K562 (cell line): ENCODE measurements around the gene C11orf86. TPM values are rescaled to one million over a fixed set of nuclear protein-coding genes. Genes with fewer than 3 reads are reported as not detected.

Experiments
- BRCA1 ChIP-seq, 2 experiments: fragments of 450-650 bp in 1 of 2; sonication (generic) in 1 of 2; formaldehyde crosslinking in 1 of 2; IDR thresholded peaks; 2 replicates each; pipeline versions ENCODE4 v1.5.0 to v1.6.1; 2017 to 2020; ENCODE audit warnings: mild to moderate bottlenecking in 1 of 2, missing genetic modification reagents in 1 of 2
- BRF1 ChIP-seq: IDR thresholded peaks from 3 replicates; pipeline ENCODE4 v1.6.1; 2011; ENCODE audit warnings: borderline replicate concordance, mild to moderate bottlenecking; ENCODE audit not compliant: insufficient read length; ENCODE audit errors: extremely low read depth
- CEBPG ChIP-seq, 3 experiments: fragments of 200-800 bp in 1 of 3; sonication (Bioruptor generic) in 1 of 3; sonication (generic) in 1 of 3; formaldehyde crosslinking in 1 of 3; IDR thresholded peaks in 2 of 3; conservative IDR thresholded peaks in 1 of 3; 2 replicates each; pipeline versions ENCODE4 v1.6.1 to v1.8.0; 2016 to 2022; ENCODE audit warnings: missing compliant biosample characterization in 2 of 3, missing genetic modification characterization in 2 of 3, mild to moderate bottlenecking in 1 of 3, missing genetic modification reagents in 1 of 3
- CLOCK ChIP-seq: fragments of 250-450 bp; sonication (Bioruptor Pico); IDR thresholded peaks from 2 replicates; pipeline ENCODE4 v1.4.0; 2020; ENCODE audit warnings: mild to moderate bottlenecking, moderate library complexity, borderline replicate concordance
- DDX20 ChIP-seq: fragments of 450-650 bp; IDR thresholded peaks from 2 replicates; pipeline ENCODE4 v1.6.1; 2016; ENCODE audit warnings: missing genetic modification characterization, low read depth, mild to moderate bottlenecking, missing compliant biosample characterization, moderate library complexity
- EP400 ChIP-seq: fragments of 450-650 bp; IDR thresholded peaks from 2 replicates; pipeline ENCODE4 v1.6.1; 2017; ENCODE audit warnings: antibody characterized with exemption, mild to moderate bottlenecking, moderate library complexity
- GATA2 ChIP-seq: sonication (generic); formaldehyde crosslinking; IDR thresholded peaks from 2 replicates; pipeline ENCODE4 v1.4.0; 2020; ENCODE audit warnings: mild to moderate bottlenecking, missing genetic modification reagents
- HEY1 ChIP-seq: fragments of 250-450 bp; sonication (Bioruptor Pico); IDR thresholded peaks from 2 replicates; pipeline ENCODE4 v1.5.0; 2020; ENCODE audit warnings: mild to moderate bottlenecking, moderate library complexity, borderline replicate concordance
- IFI16 ChIP-seq: fragments of 250-450 bp; sonication (Bioruptor Pico); IDR thresholded peaks from 2 replicates; pipeline ENCODE4 v2.1.2; 2022; ENCODE audit warnings: mild to moderate bottlenecking, inconsistent platforms
- KHSRP ChIP-seq: fragments of 450-650 bp; IDR thresholded peaks from 2 replicates; pipeline ENCODE4 v1.6.1; 2017
- MXI1 ChIP-seq: IDR thresholded peaks from 2 replicates; pipeline ENCODE4 v1.6.1; 2011; ENCODE audit warnings: low read depth, mild to moderate bottlenecking, improper control_type of control experiment, low read length
- NCOR1 ChIP-seq: fragments of 450-650 bp; IDR thresholded peaks from 2 replicates; pipeline ENCODE4 v1.6.1; 2016; ENCODE audit warnings: mild to moderate bottlenecking, moderate library complexity
- NUFIP1 ChIP-seq: fragments of 450-650 bp; IDR thresholded peaks from 2 replicates; pipeline ENCODE4 v1.6.1; 2018; ENCODE audit not compliant: partially characterized antibody
- TAF7 ChIP-seq: fragments of 450-650 bp; IDR thresholded peaks from 2 replicates; pipeline ENCODE4 v1.6.1; 2016; ENCODE audit warnings: missing genetic modification characterization, missing compliant biosample characterization
- polyA plus RNA-seq, 8 experiments: library from polyadenylated mRNA; depleted of rRNA in 4 of 8; stranded (reverse) in 5 of 8; unstranded in 3 of 8; fragments of >200 nt; fragmentation: Nextera tagmentation in 2 of 8; fragmentation: Illumina TruSeq in 1 of 8; extraction: Ambion mirVana in 2 of 8; extraction: Trizol in 1 of 8; gene quantifications; 2 replicates each; pipeline versions ENCODE4 v1.2.1 to v1.2.3, GENCODE V29; 2011 to 2014; ENCODE audit warnings: inconsistent platforms in 1 of 8, missing spikeins in 1 of 8
- total RNA-seq, 7 experiments: library from RNA; depleted of rRNA in 6 of 7; stranded (reverse); fragments of >200 nt in 6 of 7; fragmentation: Illumina TruSeq in 2 of 7; extraction: Trizol in 2 of 7; gene quantifications; 2 replicates each; pipeline versions ENCODE4 v1.2.1 to v1.2.3, GENCODE V29; 2011 to 2021; ENCODE audit warnings: low replicate concordance in 1 of 7
- TF ChIP-seq, protein P1 (sequence below): IDR thresholded peaks from 3 replicates; pipeline ENCODE4 v1.6.1; 2011; ENCODE audit warnings: borderline replicate concordance, mild to moderate bottlenecking, moderate library complexity; ENCODE audit not compliant: insufficient read length; ENCODE audit errors: extremely low read depth
- TF ChIP-seq, protein P2 (sequence below): IDR thresholded peaks from 2 replicates; pipeline ENCODE4 v1.6.1; 2011; ENCODE audit warnings: borderline replicate concordance, low read depth, mild to moderate bottlenecking, moderate library complexity, low read length; ENCODE audit not compliant: insufficient read depth, poor library complexity, severe bottlenecking
- TF ChIP-seq, protein P3 (sequence below): sonication (generic); formaldehyde crosslinking; IDR thresholded peaks from 2 replicates; pipeline ENCODE4 v1.8.1; 2023; ENCODE audit warnings: mild to moderate bottlenecking, missing genetic modification reagents

C11orf86 gene
- total and polyA plus RNA-seq, 9 of the 15 experiments (the other 6 are each of a cell fraction or from before 2014, with no cell fraction given): not detected

DNA sequence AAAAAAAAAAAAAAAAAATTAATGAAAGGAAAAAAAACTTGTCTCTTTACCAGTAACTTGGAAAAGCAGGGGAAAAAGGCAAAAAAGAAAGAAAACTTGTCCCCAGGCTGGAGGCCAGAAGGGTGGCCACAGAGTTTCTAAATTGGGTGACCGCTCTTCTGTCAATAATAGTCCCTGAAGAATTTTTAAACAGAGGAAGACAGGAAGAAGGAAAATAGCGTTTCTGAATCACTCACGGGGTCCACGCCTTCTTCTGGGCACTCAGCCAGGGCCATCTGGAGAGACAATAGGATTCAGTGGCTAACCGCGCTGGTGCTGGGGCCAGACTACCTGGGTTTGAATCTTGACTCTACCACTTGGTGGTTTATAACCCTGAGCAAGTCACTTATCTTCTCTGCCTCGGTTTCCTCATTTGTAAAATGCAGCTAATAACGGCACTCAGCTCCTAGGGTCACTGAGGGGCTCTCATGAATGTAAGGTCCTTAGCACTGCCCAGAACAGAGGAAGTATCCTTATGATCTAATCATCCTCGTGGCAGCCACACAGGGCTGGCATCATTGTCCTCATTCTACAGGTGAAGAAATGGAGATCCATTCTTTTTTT, 7.0 kb downstream of the C11orf86 start (continued):
- TF ChIP-seq, protein P1, sequence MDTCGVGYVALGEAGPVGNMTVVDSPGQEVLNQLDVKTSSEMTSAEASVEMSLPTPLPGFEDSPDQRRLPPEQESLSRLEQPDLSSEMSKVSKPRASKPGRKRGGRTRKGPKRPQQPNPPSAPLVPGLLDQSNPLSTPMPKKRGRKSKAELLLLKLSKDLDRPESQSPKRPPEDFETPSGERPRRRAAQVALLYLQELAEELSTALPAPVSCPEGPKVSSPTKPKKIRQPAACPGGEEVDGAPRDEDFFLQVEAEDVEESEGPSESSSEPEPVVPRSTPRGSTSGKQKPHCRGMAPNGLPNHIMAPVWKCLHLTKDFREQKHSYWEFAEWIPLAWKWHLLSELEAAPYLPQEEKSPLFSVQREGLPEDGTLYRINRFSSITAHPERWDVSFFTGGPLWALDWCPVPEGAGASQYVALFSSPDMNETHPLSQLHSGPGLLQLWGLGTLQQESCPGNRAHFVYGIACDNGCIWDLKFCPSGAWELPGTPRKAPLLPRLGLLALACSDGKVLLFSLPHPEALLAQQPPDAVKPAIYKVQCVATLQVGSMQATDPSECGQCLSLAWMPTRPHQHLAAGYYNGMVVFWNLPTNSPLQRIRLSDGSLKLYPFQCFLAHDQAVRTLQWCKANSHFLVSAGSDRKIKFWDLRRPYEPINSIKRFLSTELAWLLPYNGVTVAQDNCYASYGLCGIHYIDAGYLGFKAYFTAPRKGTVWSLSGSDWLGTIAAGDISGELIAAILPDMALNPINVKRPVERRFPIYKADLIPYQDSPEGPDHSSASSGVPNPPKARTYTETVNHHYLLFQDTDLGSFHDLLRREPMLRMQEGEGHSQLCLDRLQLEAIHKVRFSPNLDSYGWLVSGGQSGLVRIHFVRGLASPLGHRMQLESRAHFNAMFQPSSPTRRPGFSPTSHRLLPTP: no peak
- TF ChIP-seq, protein P2, sequence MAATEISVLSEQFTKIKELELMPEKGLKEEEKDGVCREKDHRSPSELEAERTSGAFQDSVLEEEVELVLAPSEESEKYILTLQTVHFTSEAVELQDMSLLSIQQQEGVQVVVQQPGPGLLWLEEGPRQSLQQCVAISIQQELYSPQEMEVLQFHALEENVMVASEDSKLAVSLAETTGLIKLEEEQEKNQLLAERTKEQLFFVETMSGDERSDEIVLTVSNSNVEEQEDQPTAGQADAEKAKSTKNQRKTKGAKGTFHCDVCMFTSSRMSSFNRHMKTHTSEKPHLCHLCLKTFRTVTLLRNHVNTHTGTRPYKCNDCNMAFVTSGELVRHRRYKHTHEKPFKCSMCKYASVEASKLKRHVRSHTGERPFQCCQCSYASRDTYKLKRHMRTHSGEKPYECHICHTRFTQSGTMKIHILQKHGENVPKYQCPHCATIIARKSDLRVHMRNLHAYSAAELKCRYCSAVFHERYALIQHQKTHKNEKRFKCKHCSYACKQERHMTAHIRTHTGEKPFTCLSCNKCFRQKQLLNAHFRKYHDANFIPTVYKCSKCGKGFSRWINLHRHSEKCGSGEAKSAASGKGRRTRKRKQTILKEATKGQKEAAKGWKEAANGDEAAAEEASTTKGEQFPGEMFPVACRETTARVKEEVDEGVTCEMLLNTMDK: no peak
- TF ChIP-seq EP400 (no peak), KHSRP (no peak), CEBPG (CRISPR knock-in tag; IDR thresholded peaks at IDR 0.05) (no peak), CEBPG (tag; conservative IDR thresholded peaks at IDR 0.05 in 1 of 2, IDR thresholded peaks at IDR 0.05 in 1 of 2) (no peak), MXI1 (no peak), BRF1 (no peak), DDX20 (tag) (no peak), GATA2 (CRISPR knock-in tag) (no peak), NUFIP1 (no peak), CLOCK (CRISPR knock-in tag) (no peak), TAF7 (tag) (no peak), BRCA1 (IDR thresholded peaks at IDR 0.05) (no peak), BRCA1 (CRISPR knock-in tag; IDR thresholded peaks at IDR 0.05) (no peak), HEY1 (CRISPR knock-in tag) (no peak), IFI16 (CRISPR knock-in tag) (no peak), NCOR1 (no peak)
- TF ChIP-seq, protein P3, sequence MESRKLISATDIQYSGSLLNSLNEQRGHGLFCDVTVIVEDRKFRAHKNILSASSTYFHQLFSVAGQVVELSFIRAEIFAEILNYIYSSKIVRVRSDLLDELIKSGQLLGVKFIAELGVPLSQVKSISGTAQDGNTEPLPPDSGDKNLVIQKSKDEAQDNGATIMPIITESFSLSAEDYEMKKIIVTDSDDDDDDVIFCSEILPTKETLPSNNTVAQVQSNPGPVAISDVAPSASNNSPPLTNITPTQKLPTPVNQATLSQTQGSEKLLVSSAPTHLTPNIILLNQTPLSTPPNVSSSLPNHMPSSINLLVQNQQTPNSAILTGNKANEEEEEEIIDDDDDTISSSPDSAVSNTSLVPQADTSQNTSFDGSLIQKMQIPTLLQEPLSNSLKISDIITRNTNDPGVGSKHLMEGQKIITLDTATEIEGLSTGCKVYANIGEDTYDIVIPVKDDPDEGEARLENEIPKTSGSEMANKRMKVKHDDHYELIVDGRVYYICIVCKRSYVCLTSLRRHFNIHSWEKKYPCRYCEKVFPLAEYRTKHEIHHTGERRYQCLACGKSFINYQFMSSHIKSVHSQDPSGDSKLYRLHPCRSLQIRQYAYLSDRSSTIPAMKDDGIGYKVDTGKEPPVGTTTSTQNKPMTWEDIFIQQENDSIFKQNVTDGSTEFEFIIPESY (CRISPR knock-in tag): no peak
